H1 (cell line): ENCODE data around the gene EPN3.

Experiments used
- RAD21 ChIP-seq, 2 experiments: IDR thresholded peaks in 1 of 2; conservative IDR thresholded peaks in 1 of 2; 2 replicates each; pipeline ENCODE4 v1.6.1; 2011; ENCODE audit warnings: low read depth in 2 of 2, low read length in 2 of 2, improper control_type of control experiment in 1 of 2, inconsistent platforms in 1 of 2, mild to moderate bottlenecking in 1 of 2, moderate library complexity in 1 of 2
- SRF ChIP-seq: IDR thresholded peaks from 2 replicates; pipeline ENCODE4 v1.6.1; 2011; ENCODE audit warnings: mild to moderate bottlenecking, low read depth, low read length, moderate library complexity
- TF ChIP-seq, protein P1 (sequence below): IDR thresholded peaks from 2 replicates; pipeline ENCODE4 v1.6.1; 2012; ENCODE audit warnings: inconsistent platforms
- TF ChIP-seq, protein P2 (sequence below), 3 experiments: IDR thresholded peaks; 1 replicate in 2 of 3; 2 replicates in 1 of 3; pipeline versions ENCODE4 v1.5.1 to v1.6.1; 2011; ENCODE audit warnings: low read length in 3 of 3, mild to moderate bottlenecking in 3 of 3, inconsistent platforms in 2 of 3, low read depth in 1 of 3, moderate library complexity in 1 of 3; ENCODE audit not compliant: insufficient read depth in 1 of 3; ENCODE audit errors: control extremely low read depth in 1 of 3

DNA sequence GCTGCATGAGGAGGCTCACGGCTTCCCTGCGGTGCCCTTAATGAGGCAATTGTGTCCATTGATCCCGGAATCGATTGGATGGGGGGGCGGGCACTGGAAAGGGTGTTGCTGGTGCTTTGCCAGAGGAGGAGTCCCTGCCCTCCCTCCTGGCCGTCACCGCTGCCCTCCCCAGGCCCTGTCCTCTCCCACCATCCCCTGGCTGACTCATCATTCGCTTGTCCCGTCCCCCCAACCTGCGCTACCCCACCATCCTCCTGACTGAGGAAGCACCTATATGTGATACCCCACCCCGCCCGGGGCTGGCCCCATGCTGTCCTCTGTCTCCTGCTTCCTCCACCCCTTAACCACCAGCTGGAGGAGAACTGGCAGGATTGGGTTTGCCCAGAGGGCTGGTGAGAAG lies 48.8 kb downstream of the EPN3 start:
- TF ChIP-seq RAD21 (IDR thresholded peaks at IDR 0.05 in 1 of 2, conservative IDR thresholded peaks at IDR 0.05 in 1 of 2; ENCODE audit: low read depth in 2 of 2, low read length in 2 of 2) (no peak), SRF (no peak)
- TF ChIP-seq, protein P1, sequence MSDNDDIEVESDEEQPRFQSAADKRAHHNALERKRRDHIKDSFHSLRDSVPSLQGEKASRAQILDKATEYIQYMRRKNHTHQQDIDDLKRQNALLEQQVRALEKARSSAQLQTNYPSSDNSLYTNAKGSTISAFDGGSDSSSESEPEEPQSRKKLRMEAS = no peak
- TF ChIP-seq, protein P2, sequence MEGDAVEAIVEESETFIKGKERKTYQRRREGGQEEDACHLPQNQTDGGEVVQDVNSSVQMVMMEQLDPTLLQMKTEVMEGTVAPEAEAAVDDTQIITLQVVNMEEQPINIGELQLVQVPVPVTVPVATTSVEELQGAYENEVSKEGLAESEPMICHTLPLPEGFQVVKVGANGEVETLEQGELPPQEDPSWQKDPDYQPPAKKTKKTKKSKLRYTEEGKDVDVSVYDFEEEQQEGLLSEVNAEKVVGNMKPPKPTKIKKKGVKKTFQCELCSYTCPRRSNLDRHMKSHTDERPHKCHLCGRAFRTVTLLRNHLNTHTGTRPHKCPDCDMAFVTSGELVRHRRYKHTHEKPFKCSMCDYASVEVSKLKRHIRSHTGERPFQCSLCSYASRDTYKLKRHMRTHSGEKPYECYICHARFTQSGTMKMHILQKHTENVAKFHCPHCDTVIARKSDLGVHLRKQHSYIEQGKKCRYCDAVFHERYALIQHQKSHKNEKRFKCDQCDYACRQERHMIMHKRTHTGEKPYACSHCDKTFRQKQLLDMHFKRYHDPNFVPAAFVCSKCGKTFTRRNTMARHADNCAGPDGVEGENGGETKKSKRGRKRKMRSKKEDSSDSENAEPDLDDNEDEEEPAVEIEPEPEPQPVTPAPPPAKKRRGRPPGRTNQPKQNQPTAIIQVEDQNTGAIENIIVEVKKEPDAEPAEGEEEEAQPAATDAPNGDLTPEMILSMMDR (IDR thresholded peaks at IDR 0.05; ENCODE audit: control extremely low read depth in 1 of 3, insufficient read depth in 1 of 3, low read depth in 1 of 3, low read length in 3 of 3) = no peak
